Activated CD8-positive, alpha-beta memory T cell treated with anti-CD3 and anti-CD28 coated beads, Interleukin-2, amount 50 U/mL, for 4 hours (primary cell): ENCODE results near the gene AGPAT4.
"Not testable (repeated sequence)": the region's sequence is repeated elsewhere in the genome, so short reads cannot be mapped to it uniquely, and the experiment has no call there.

Experiments
- DNase-seq: peaks from one replicate; pipeline ENCODE4 v3.0.0-alpha.2; 2020

The AGPAT4 gene

DNA sequence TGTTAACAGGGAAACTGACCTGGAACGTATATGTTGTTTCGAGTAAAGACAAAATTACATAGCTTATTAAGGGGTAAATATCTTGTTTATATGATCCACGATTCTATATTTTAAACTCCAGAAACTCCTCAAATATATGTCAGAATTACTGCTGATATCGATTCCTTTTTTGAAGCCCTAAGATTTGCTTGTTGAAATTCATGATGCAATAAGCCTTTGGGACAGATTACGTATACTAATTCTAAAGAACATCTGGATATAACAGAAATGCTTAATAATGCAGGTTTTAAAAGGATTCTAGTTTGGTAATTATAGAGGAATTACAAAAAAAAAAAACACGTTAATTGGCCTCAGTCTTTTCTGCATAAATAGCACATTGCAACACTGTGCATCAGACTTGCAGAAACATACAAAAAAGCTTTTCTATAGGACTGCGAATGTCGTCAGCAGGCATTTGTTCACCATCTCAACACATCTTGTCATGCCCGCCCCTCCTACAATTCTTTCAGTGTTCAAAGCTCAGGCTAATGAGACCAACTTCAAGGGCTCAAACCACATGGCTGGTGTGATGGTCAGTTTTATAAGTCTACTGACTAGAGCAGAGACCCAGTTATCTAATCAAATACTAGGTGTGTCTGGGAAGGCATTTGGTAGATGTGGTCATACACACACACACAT, 74.9 kb downstream of the AGPAT4 start:
- DNase-seq, result no peak

DNA sequence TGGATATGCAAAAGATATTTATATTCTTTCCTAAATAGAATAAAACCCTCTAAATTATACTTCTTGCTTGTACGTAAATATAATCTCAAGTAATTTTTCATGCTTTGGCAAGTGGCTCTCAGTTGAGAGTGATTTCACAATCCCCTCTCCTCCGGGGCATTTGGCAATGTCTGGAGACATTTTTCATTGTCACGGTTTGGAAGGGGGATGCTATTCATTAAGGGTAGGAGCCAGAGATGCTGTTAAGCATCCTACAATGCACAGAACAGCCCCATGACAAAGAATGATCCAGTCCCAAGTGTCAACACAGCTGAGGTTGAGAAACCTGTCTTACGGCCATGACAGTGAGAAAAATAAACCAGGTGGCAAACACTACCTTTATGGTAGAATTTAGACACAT, 75.7 kb downstream of the AGPAT4 start:
- no peak for DNase-seq

GRCh38 chr6:161195386-161195785, 78.5 kb downstream of the AGPAT4 start:
- DNase-seq, result no peak

GRCh38 chr6:161194374-161194773, 79.5 kb downstream of the AGPAT4 start:
- DNase-seq, result no peak

GRCh38 chr6:161192636-161193411, 81.0 kb downstream of the AGPAT4 start:
- no peak for DNase-seq

GRCh38 chr6:161191671-161192070, 82.2 kb downstream of the AGPAT4 start:
- DNase-seq, result no peak

GRCh38 chr6:161191007-161191406, 82.9 kb downstream of the AGPAT4 start:
- no peak for DNase-seq

DNA sequence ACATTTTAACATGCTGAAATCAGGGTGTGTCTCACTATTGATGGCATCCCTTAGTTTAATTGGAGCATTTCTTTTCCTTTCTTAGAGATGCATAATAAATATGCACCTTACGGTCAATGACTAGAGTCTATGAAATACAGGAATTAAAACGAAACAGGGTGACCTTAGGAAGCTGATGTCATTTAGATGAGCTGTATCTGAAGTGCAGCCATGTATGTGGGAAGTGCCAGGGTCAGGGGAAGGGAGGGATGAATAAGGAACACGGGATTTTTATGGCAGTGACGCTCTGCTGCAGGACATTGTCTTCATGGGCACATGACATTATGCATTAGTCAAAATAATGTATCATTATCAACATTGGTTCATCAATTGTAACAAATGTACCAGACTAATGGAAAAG, 84.0 kb downstream of the AGPAT4 start:
- DNase-seq, result no peak

DNA sequence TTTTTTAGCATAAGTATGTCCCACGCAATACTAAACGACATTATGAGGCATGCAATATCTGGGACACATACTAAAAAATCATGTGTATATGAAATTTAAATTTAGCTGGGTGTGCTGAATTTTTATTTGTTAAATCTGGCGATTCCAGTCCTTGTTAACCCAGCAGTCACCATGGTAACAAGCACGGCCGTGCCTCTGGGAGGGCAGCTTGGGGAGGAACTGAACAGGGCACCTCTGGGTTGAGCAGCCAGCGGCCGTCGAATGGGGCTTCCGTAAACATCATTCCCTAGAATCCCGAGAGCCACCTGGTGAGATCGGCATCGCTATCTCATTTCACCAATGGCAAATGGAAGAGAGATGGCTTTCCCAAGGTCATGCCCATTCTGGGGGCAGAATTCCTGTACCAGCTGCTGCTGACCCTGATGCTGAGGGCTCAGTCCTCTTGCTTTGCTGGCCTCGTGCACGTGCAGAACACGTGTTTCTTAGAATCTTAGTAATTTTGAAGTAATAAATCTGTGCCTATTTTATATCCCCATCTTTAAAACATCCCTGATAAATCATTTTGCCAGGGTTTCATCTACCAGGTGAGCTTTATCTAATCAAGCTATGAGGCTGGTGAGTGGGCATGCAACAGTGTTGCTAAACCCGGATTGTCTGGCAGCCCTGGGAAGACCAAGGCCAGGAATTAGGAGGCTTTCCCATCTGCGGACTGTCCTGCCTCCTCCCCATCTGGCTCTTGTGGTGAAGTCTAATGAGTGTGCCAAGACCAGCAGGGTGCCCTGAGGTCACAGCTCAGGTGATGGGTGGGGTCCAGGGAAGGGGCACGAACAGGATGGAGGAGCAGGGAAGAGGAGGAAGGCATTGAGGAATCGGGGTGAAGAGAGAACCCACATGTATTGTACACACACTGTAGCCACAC, 85.1 kb downstream of the AGPAT4 start:
- no peak for DNase-seq

DNA sequence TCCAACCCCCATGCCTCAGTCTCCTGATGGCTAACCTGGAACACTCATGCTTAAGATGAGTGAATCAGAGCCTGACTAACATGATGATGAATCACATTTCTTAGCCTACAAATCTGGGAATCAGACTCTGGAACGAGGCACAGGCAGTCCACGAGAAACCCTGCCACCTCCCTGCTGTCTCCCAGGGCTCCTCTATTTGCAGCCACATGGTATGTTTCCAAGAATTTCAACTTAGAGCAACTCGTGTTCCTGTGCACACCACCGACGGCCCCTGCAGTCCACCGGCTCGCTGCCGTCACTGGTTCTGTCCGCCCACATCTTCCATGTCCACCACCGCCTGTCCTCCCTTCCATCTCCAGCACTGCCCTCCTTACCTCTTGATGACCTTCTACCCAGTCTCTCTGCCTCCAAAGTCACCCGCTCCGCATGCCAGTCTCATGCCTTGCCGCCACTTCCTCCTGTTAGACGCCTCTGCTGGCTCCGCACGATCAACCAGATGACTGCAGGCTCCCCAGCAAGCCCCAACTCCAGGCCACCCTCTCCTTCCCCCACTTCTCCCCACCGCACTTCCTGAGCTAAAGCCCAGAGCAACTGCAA, 87.6 kb downstream of the AGPAT4 start:
- no peak for DNase-seq

- DNase-seq, result no peak
Observed at GRCh38 chr6:161181121-161181520, 92.7 kb downstream of the AGPAT4 start.

DNA sequence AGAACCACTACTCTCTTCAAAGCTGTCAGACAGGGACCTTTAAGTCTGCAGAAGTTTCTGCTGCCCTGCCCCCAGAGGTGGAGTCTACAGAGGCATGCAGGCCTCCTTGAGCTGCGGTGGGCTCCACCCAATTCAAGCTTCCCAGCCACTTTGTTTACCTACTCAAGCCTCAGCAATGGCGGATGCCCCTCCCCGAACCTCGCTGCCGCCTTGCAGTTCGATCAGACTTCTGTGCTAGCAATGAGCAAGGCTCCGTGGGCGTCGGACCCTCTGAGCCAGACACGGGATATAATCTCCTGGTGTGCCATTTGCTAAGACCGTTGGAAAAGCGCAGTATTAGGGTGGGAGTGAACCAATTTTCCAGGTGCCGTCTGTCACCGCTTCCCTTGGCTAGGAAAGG, 95.7 kb downstream of the AGPAT4 start:
- DNase-seq, result not testable (repeated sequence)

DNA sequence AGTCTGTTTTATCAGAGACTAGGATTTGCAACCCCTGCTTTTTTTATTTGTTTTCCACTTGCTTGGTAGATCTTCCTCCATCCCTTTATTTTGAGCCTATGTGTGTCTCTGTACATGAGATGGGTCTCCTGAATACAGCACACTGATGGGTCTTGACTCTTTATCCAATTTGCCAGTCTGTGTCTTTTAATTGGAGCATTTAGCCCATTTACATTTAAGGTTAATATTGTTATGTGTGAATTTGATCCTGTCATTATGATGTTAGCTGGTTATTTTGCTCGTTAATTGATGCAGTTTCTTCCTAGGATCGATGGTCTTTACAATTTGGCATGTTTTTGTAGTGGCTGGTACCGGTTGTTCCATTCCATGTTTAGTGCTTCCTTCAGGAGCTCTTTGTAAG, 97.4 kb downstream of the AGPAT4 start:
- DNase-seq, result not testable (repeated sequence)

GRCh38 chr6:161172769-161173168, 101.1 kb downstream of the AGPAT4 start:
- not testable (repeated sequence) for DNase-seq

DNA sequence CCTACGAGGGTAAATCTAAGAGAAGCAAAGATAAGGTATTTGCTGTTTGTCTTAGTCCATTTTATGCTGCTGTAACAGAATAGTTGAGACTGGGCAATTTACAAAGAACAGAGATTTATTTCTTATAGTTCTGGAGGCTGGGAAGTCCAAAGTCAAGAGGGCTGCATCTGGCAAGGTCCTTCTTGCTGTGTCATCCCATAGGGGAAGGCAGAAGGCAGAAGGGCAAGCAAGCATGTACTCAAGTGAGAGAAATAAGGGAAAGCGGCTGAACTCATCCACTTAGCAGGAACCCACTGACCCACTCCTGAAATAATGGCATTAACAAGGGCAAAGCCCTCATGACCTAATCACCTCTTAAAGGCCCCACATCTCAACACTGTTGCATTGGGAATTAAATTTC, 102.7 kb downstream of the AGPAT4 start:
- DNase-seq, result no peak

- DNase-seq, result no peak
Observed at GRCh38 chr6:161169696-161170095, 104.2 kb downstream of the AGPAT4 start.

DNA sequence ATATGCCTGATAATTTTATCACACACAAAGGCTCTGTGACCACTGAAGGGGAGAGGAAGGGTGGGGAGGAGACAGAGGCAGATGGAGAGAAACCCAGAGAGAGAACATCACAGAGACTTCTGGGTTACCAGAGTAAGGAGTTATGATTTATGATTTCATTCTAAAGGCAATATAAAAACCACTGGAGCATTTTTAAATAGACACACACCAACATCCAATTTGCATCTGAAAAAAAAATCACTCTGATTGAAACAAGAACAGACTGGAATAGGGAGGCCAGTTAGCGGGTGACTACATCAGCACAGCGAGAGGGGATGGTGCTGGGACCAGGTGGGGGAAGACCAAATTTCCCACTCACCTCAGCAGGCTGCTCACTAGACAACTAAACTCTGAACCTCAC, 104.8 kb downstream of the AGPAT4 start:
- DNase-seq, result no peak

- DNase-seq, result no peak
Observed at GRCh38 chr6:161168281-161168891, 105.5 kb downstream of the AGPAT4 start.

DNA sequence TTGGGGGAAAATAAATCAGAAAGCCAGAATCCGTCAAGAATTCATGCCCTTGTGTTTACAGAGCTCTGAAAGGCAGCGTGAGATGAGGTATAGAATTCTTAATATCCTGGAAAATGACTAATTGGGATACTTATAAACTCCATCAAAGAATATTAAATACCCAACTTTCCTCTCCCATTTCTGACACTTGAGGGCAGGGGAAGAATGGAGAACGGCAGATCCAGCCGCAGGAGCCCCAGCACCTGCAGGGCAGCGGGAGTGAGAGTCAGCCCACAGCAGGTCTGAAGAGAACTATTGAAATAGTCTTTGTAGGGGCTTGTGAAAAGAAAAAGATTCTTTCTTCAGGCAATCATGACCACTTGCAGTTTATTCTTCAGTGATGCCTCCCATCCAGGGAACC, 107.2 kb downstream of the AGPAT4 start:
- no peak for DNase-seq

DNA sequence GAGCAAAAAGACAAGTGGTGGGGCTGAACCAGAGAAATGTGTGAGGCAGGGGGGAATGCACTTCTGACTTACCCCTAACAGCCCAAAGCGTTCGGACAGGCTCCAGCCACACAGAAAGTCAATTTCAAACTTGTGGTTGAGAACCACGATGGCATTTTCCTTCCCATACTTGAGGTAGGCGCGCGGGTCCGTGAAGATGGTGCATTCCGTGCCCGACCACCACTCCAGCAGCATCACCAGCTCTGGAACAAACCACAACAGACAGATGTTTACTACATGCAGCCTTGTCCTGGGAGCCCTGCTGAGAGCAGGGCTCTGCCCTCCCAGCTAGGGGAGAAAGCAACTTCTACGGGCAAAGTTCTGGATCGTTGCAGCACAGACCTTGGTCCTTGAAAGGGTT, 107.7 kb downstream of the AGPAT4 start:
- no peak for DNase-seq

GRCh38 chr6:161164182-161164625, 109.7 kb downstream of the AGPAT4 start:
- no peak for DNase-seq

- DNase-seq, result no peak
Observed at GRCh38 chr6:161163466-161164181, 110.2 kb downstream of the AGPAT4 start.
